ENCODE data around the gene PRRT4.

DNA sequence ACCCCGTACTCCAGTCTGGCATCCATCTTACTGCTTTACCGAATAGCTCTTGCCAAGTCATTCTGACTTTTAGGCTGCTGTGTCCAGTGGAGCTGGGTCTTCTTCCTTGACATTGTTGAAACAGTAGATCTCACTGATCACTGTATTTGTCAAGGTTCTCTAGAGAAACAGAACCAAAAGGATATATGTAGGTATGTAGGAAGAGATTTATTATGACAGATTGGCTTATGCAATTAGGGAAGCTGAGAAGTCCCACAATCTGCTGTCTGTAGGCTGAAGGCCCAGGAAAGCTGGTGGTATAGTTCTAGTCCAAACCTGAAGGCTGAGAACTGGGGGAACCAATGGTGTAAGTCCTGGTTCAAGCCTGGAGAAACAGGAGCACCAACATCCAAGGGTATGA lies 12.1 kb upstream of the PRRT4 start:
- TF ChIP-seq POLR2AphosphoS5 (IDR thresholded peaks at IDR 0.05; ENCODE audit: low read depth, low read length) (no peak), POLR2A (IDR thresholded peaks at IDR 0.05; ENCODE audit: low read depth, low read length) (no peak), TAF1 (IDR thresholded peaks at IDR 0.05; ENCODE audit: borderline replicate concordance, low read depth, low read length) (no peak)
